HepG2 (cell line): ENCODE results near the gene TVP23A.

Experiments used
- CHD4 ChIP-seq: fragments of 200-600 bp; sonication (generic); IDR thresholded peaks from 2 replicates; pipeline ENCODE4 v1.7.0; 2017; ENCODE audit warnings: mild to moderate bottlenecking, low read length, borderline replicate concordance
- JUND ChIP-seq: sonication (generic); formaldehyde crosslinking; IDR thresholded peaks from 2 replicates; pipeline ENCODE4 v1.8.0; 2022; ENCODE audit warnings: mild to moderate bottlenecking, missing genetic modification reagents
- KDM4B ChIP-seq: sonication (generic); formaldehyde crosslinking; IDR thresholded peaks from 2 replicates; pipeline ENCODE4 v1.4.0; 2020; ENCODE audit warnings: missing genetic modification reagents
- MAZ ChIP-seq, 2 experiments: sonication (generic) in 1 of 2; formaldehyde crosslinking in 1 of 2; IDR thresholded peaks; 2 replicates each; pipeline versions ENCODE4 v1.5.0 to v1.6.1; 2012 to 2020; ENCODE audit warnings: low read depth in 2 of 2, mild to moderate bottlenecking in 2 of 2, borderline replicate concordance in 1 of 2, improper control_type of control experiment in 1 of 2, low read length in 1 of 2, missing genetic modification reagents in 1 of 2, moderate library complexity in 1 of 2
- NR1H2 ChIP-seq: sonication (generic); formaldehyde crosslinking; IDR thresholded peaks from 2 replicates; pipeline ENCODE4 v1.8.1; 2022; ENCODE audit warnings: low read depth, missing genetic modification reagents, borderline replicate concordance
- PAX8 ChIP-seq: sonication (generic); formaldehyde crosslinking; IDR thresholded peaks from 2 replicates; pipeline ENCODE4 v1.8.0; 2022; ENCODE audit warnings: mild to moderate bottlenecking, missing genetic modification reagents, borderline replicate concordance
- RAD21 ChIP-seq: fragments of 450-650 bp; formaldehyde crosslinking; IDR thresholded peaks from 2 replicates; pipeline ENCODE4 v1.5.0; 2020; ENCODE audit warnings: mild to moderate bottlenecking
- SMARCC2 ChIP-seq: fragments of 450-650 bp; IDR thresholded peaks from 2 replicates; pipeline ENCODE4 v1.6.1; 2017; ENCODE audit warnings: antibody characterized with exemption, mild to moderate bottlenecking
- TF ChIP-seq, protein P1 (sequence below): sonication (generic); formaldehyde crosslinking; IDR thresholded peaks from 2 replicates; pipeline ENCODE4 v1.4.0; 2020; ENCODE audit warnings: missing genetic modification reagents
- TF ChIP-seq, protein P2 (sequence below): sonication (generic); formaldehyde crosslinking; IDR thresholded peaks from 2 replicates; pipeline ENCODE4 v1.9.0; 2021; ENCODE audit warnings: missing genetic modification reagents, borderline replicate concordance
- TF ChIP-seq, protein P3 (sequence below), 2 experiments: sonication (generic) in 1 of 2; formaldehyde crosslinking in 1 of 2; IDR thresholded peaks; 2 replicates each; pipeline versions ENCODE4 v1.5.1 to v1.6.1; 2011 to 2020; ENCODE audit warnings: borderline replicate concordance in 1 of 2, low read depth in 1 of 2, low read length in 1 of 2, mild to moderate bottlenecking in 1 of 2, missing genetic modification reagents in 1 of 2, moderate library complexity in 1 of 2
- TF ChIP-seq, protein P4 (sequence below): sonication (generic); formaldehyde crosslinking; IDR thresholded peaks from 2 replicates; pipeline ENCODE4 v1.5.1; 2020; ENCODE audit warnings: missing genetic modification reagents, mild to moderate bottlenecking, borderline replicate concordance
- TF ChIP-seq, protein P5 (sequence below): sonication (generic); formaldehyde crosslinking; IDR thresholded peaks from 2 replicates; pipeline ENCODE4 v1.4.0; 2020; ENCODE audit warnings: missing genetic modification reagents

DNA sequence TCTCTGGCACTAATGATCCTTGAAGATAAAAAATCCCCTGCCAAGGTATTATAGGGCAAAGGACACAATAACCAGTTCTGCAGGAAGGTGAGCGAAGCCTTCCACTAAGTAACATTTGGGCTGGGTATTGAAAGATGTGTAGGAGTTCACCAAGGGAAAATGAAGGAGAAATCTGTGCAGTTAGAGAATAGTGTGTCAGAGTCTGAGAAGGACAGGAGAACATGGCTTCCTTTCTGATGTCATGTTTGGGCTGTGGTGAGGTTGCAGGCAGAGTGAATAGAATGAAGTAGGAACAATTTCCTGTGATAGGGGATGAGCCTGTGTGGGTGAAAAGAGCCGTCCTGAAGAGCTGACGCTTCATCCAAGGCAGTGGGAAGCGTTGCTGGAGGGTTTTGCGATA is 34.4 kb upstream of the TVP23A start:
- no peak for TF ChIP-seq SMARCC2
- no peak for TF ChIP-seq RAD21
- TF ChIP-seq, protein P1, sequence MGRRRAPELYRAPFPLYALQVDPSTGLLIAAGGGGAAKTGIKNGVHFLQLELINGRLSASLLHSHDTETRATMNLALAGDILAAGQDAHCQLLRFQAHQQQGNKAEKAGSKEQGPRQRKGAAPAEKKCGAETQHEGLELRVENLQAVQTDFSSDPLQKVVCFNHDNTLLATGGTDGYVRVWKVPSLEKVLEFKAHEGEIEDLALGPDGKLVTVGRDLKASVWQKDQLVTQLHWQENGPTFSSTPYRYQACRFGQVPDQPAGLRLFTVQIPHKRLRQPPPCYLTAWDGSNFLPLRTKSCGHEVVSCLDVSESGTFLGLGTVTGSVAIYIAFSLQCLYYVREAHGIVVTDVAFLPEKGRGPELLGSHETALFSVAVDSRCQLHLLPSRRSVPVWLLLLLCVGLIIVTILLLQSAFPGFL (CRISPR knock-in tag) = no peak
- TF ChIP-seq, protein P2, sequence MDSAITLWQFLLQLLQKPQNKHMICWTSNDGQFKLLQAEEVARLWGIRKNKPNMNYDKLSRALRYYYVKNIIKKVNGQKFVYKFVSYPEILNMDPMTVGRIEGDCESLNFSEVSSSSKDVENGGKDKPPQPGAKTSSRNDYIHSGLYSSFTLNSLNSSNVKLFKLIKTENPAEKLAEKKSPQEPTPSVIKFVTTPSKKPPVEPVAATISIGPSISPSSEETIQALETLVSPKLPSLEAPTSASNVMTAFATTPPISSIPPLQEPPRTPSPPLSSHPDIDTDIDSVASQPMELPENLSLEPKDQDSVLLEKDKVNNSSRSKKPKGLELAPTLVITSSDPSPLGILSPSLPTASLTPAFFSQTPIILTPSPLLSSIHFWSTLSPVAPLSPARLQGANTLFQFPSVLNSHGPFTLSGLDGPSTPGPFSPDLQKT (CRISPR knock-in tag) = no peak
- no peak for TF ChIP-seq KDM4B
- TF ChIP-seq JUND (CRISPR knock-in tag) = no peak
- no peak for TF ChIP-seq PAX8 (CRISPR knock-in tag)
- TF ChIP-seq, protein P3, sequence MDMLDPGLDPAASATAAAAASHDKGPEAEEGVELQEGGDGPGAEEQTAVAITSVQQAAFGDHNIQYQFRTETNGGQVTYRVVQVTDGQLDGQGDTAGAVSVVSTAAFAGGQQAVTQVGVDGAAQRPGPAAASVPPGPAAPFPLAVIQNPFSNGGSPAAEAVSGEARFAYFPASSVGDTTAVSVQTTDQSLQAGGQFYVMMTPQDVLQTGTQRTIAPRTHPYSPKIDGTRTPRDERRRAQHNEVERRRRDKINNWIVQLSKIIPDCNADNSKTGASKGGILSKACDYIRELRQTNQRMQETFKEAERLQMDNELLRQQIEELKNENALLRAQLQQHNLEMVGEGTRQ (IDR thresholded peaks at IDR 0.05; ENCODE audit: low read depth, low read length) = no peak
- TF ChIP-seq, protein P3 (CRISPR knock-in tag; IDR thresholded peaks at IDR 0.05; ENCODE audit: borderline replicate concordance) = no peak
- TF ChIP-seq CHD4 = no peak
- TF ChIP-seq, protein P4, sequence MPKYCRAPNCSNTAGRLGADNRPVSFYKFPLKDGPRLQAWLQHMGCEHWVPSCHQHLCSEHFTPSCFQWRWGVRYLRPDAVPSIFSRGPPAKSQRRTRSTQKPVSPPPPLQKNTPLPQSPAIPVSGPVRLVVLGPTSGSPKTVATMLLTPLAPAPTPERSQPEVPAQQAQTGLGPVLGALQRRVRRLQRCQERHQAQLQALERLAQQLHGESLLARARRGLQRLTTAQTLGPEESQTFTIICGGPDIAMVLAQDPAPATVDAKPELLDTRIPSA = no peak
- TF ChIP-seq NR1H2 (CRISPR knock-in tag) = no peak
- TF ChIP-seq, protein P5, sequence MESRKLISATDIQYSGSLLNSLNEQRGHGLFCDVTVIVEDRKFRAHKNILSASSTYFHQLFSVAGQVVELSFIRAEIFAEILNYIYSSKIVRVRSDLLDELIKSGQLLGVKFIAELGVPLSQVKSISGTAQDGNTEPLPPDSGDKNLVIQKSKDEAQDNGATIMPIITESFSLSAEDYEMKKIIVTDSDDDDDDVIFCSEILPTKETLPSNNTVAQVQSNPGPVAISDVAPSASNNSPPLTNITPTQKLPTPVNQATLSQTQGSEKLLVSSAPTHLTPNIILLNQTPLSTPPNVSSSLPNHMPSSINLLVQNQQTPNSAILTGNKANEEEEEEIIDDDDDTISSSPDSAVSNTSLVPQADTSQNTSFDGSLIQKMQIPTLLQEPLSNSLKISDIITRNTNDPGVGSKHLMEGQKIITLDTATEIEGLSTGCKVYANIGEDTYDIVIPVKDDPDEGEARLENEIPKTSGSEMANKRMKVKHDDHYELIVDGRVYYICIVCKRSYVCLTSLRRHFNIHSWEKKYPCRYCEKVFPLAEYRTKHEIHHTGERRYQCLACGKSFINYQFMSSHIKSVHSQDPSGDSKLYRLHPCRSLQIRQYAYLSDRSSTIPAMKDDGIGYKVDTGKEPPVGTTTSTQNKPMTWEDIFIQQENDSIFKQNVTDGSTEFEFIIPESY (CRISPR knock-in tag) = no peak
- no peak for TF ChIP-seq MAZ (IDR thresholded peaks at IDR 0.05; ENCODE audit: borderline replicate concordance, low read depth, low read length)
- TF ChIP-seq MAZ (CRISPR knock-in tag; IDR thresholded peaks at IDR 0.05; ENCODE audit: low read depth) = no peak
